GM21723 (cell line): ENCODE data around the gene MAPRE3.
"Not testable (repeated sequence)": the region's sequence is repeated elsewhere in the genome, so short reads cannot be mapped to it uniquely, and the experiment has no call there.

Source experiments
- ATAC-seq: cut with Tn5 transposase; IDR thresholded peaks from one replicate; pipeline ENCODE4 v1.9.1; 2021; ENCODE audit warnings: mild to moderate bottlenecking, moderate library complexity; ENCODE audit not compliant: unreplicated experiment

MAPRE3 gene

GRCh38 chr2:26970244-26970927, at the start of gene MAPRE3:
Gene MAPRE3 (plus strand): TSS chr2:26970637. CDS start chr2:27022219, 51,582 bp downstream.
- ATAC-seq, result peak; percentile 87

GRCh38 chr2:26921323-26921722, 49.1 kb upstream of the MAPRE3 start:
- ATAC-seq, result no peak

GRCh38 chr2:26922405-26923188, 47.8 kb upstream of the MAPRE3 start:
- no peak for ATAC-seq

- not testable (repeated sequence) for ATAC-seq
Measured at GRCh38 chr2:26923189-26923466, 47.3 kb upstream of the MAPRE3 start.

GRCh38 chr2:26924731-26925099, 45.7 kb upstream of the MAPRE3 start:
- no peak for ATAC-seq

- no peak for ATAC-seq
Measured at GRCh38 chr2:26925100-26925791, 45.2 kb upstream of the MAPRE3 start.

- ATAC-seq, result no peak
Measured at GRCh38 chr2:26927221-26927620, 43.2 kb upstream of the MAPRE3 start.

GRCh38 chr2:26932974-26933373, 37.5 kb upstream of the MAPRE3 start:
- no peak for ATAC-seq

GRCh38 chr2:26933431-26934334, 36.8 kb upstream of the MAPRE3 start:
- no peak for ATAC-seq

GRCh38 chr2:26934335-26934724, 36.1 kb upstream of the MAPRE3 start:
- no peak for ATAC-seq

GRCh38 chr2:26934985-26935384, 35.5 kb upstream of the MAPRE3 start:
- no peak for ATAC-seq

GRCh38 chr2:26936855-26937254, 33.6 kb upstream of the MAPRE3 start:
- no peak for ATAC-seq

GRCh38 chr2:26938399-26939118, 31.9 kb upstream of the MAPRE3 start:
- no peak for ATAC-seq

GRCh38 chr2:26940001-26940400, 30.4 kb upstream of the MAPRE3 start:
- no peak for ATAC-seq

- ATAC-seq, result no peak
Measured at GRCh38 chr2:26941486-26941885, 29.0 kb upstream of the MAPRE3 start.

- no peak for ATAC-seq
Measured at GRCh38 chr2:26942543-26943295, 27.7 kb upstream of the MAPRE3 start.

GRCh38 chr2:26945991-26946750, 24.3 kb upstream of the MAPRE3 start:
- ATAC-seq, result no peak

- no peak for ATAC-seq
Measured at GRCh38 chr2:26946841-26947784, 23.3 kb upstream of the MAPRE3 start.
